GM18858 (cell line): ENCODE measurements around the gene HARBI1.

Experiments
- ATAC-seq: cut with Tn5 transposase; IDR thresholded peaks from one replicate; pipeline ENCODE4 v1.9.1; 2021; ENCODE audit not compliant: unreplicated experiment

Gene HARBI1

DNA sequence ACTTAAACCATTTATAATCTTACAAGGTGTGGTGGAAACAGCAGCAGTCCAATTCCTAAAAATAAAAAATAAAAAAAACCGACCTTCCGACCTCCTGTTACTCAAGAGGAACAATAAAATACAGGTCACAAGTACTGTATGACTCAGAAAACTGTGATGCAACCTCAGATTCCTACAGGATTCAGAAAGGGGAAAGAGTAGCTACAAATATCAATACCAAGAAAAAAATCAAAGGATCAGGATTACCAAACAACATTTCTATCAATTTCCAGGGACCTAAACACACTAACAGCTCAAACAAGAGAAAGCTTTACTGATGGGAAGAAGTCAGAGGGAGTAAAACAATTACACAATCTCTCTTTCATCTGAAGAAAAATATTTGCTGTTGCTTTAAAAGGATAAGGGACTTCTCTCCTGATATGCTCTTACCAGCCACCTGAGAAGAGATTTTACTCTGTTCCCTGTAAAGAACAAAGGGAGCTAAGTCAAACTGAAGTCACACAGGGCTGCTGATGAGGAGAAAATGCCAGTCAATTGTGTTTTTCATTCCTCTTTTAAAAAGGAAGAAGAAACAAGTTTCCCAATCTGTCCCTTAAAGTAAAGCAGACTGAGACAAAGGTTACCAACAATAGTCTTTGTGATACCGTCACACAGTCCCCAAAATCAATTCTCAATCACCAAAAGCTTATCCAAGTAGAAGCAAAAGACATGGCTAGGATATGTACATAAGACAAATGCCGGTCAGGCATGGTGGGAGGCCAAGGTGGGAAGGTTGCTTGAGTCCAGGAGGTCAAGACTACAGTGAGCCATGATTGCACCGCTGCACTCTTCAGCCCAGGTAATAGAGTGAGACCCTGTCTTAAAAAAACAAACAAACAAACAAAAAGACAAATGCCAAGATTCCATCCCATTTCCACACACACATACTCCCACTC lies 62.5 kb downstream of the HARBI1 start:
- ATAC-seq: no peak

DNA sequence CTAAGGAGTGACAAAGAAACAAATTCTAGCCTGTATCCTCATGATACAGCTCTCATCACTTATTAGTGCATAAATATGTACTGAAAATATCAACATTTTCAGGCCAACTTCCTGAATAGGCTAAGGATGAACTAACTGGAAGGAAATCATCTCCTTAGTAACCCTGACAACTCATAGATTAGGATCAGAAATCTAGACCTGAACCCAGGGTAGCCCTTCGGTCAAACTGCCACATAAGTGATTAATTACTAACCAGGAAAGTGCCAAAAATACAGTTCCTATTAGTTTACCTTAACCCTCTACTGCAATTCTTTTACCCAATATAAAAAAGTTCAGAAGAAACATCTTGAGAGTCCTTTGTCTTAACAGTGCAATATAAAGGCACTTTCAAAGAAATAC lies 63.2 kb downstream of the HARBI1 start:
- ATAC-seq: no peak
